ENCODE measurements around the gene SMARCB1.
"Not testable (repeated sequence)": the region's sequence is repeated elsewhere in the genome, so short reads cannot be mapped to it uniquely, and the experiment has no call there.

The SMARCB1 gene

GRCh38 chr22:23858484-23858815 lies 71.7 kb downstream of the SMARCB1 start:
- Histone ChIP-seq H3K9ac (ENCODE audit: low read length) (peak overlapping the region; percentile 80), H3K27ac (ENCODE audit: low read depth, low read length, poor library complexity, severe bottlenecking) (peak overlapping the region; percentile 82), H2AFZ (ENCODE audit: low read length) (no peak overlapping the region)

GRCh38 chr22:23859201-23859600 lies 72.4 kb downstream of the SMARCB1 start:
- Histone ChIP-seq H3K27me3 (ENCODE audit: insufficient read depth, low read length) (no peaks in the 10 kb centered on the region), H3K4me1 (ENCODE audit: insufficient read depth, low read length, severe bottlenecking) (peaks cover 27% of the 10 kb centered on the region), H3K36me3 (ENCODE audit: insufficient read depth, low read length) (no peaks in the 10 kb centered on the region), H3K79me2 (ENCODE audit: insufficient read depth, low read length) (no peaks in the 10 kb centered on the region), H3F3A (ENCODE audit: insufficient read depth, low read length) (no peaks in the 10 kb centered on the region), H3K9ac (ENCODE audit: low read length) (peak overlapping the region; percentile 80; the same call in 1 of the 2 replicates), H3K27ac (ENCODE audit: low read depth, low read length, poor library complexity, severe bottlenecking) (peak overlapping the region; percentile 82), H2AFZ (ENCODE audit: low read length) (no peak overlapping the region), H3K4me2 (ENCODE audit: low read length) (peak overlapping the region; percentile 83), H4K20me1 (ENCODE audit: insufficient read depth, low read length) (no peaks in the 10 kb centered on the region), H3K9me3 (ENCODE audit: low read length) (no peaks in the 10 kb centered on the region), H3K4me3 (ENCODE audit: low read depth, low read length, poor library complexity, severe bottlenecking) (peak overlapping the region; percentile 70), H3K9me2 (ENCODE audit: low read depth, low read length) (no peaks in the 10 kb centered on the region)
- no peak for TF ChIP-seq EZH2 (IDR thresholded peaks at IDR 0.05; ENCODE audit: borderline replicate concordance, low read length)

More at GRCh38 chr22:23858484-23858815, 71.7 kb downstream of the SMARCB1 start:
- H3K9me2 ChIP-seq (ENCODE audit: low read depth, low read length) = no peaks in the 10 kb centered on the region
- H3K36me3 ChIP-seq (ENCODE audit: insufficient read depth, low read length) = no peaks in the 10 kb centered on the region
- no peaks in the 10 kb centered on the region for H3K9me3 ChIP-seq (ENCODE audit: low read length)
- TF ChIP-seq EZH2 (IDR thresholded peaks at IDR 0.05; ENCODE audit: borderline replicate concordance, low read length) = no peak
- TF ChIP-seq, protein P1, sequence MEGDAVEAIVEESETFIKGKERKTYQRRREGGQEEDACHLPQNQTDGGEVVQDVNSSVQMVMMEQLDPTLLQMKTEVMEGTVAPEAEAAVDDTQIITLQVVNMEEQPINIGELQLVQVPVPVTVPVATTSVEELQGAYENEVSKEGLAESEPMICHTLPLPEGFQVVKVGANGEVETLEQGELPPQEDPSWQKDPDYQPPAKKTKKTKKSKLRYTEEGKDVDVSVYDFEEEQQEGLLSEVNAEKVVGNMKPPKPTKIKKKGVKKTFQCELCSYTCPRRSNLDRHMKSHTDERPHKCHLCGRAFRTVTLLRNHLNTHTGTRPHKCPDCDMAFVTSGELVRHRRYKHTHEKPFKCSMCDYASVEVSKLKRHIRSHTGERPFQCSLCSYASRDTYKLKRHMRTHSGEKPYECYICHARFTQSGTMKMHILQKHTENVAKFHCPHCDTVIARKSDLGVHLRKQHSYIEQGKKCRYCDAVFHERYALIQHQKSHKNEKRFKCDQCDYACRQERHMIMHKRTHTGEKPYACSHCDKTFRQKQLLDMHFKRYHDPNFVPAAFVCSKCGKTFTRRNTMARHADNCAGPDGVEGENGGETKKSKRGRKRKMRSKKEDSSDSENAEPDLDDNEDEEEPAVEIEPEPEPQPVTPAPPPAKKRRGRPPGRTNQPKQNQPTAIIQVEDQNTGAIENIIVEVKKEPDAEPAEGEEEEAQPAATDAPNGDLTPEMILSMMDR (IDR thresholded peaks at IDR 0.05; ENCODE audit: low read length) = no peak
- H3F3A ChIP-seq (ENCODE audit: insufficient read depth, low read length) = no peaks in the 10 kb centered on the region
- peaks cover 27% of the 10 kb centered on the region for H3K4me1 ChIP-seq (ENCODE audit: insufficient read depth, low read length, severe bottlenecking)
- H4K20me1 ChIP-seq (ENCODE audit: insufficient read depth, low read length) = no peaks in the 10 kb centered on the region
- H3K79me2 ChIP-seq (ENCODE audit: insufficient read depth, low read length) = no peaks in the 10 kb centered on the region
- peak overlapping the region; percentile 83 for H3K4me2 ChIP-seq (ENCODE audit: low read length)
- H3K4me3 ChIP-seq (ENCODE audit: low read depth, low read length, poor library complexity, severe bottlenecking) = peak overlapping the region; percentile 70
- no peaks in the 10 kb centered on the region for H3K27me3 ChIP-seq (ENCODE audit: insufficient read depth, low read length)

DNA sequence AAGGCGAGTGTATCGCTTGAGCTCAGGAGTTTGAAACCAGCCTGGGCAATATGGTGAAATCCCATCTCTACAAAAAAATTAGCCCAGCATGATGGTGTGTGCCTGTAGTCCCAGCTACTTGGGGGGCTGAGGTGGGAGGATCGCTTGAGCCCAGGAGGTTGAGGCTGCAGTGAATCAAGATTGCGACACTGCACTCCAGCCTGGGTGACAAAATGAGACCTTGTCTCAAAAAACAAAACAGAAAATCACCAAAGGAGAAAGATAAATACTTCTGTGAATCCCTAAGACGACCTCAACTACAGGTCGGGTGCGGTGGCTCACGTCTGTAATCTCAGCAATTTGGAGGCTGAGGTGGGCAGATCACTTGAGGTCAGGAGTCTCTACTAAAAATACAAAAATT lies 73.4 kb downstream of the SMARCB1 start:
- peaks cover 27% of the 10 kb centered on the region for H3K4me1 ChIP-seq (ENCODE audit: insufficient read depth, low read length, severe bottlenecking)

GRCh38 chr22:23862103-23862502 lies 75.3 kb downstream of the SMARCB1 start:
- H3K4me1 ChIP-seq (ENCODE audit: insufficient read depth, low read length, severe bottlenecking) = peaks cover 19% of the 10 kb centered on the region
- no peaks in the 10 kb centered on the region for H3F3A ChIP-seq (ENCODE audit: insufficient read depth, low read length)
- H3K36me3 ChIP-seq (ENCODE audit: insufficient read depth, low read length) = peaks cover 10% of the 10 kb centered on the region; the same call in 1 of the 2 replicates
- H3K79me2 ChIP-seq (ENCODE audit: insufficient read depth, low read length) = no peaks in the 10 kb centered on the region
- no peak overlapping the region for H3K4me3 ChIP-seq (ENCODE audit: low read depth, low read length, poor library complexity, severe bottlenecking)
- no peak for TF ChIP-seq EZH2 (IDR thresholded peaks at IDR 0.05; ENCODE audit: borderline replicate concordance, low read length)
- TF ChIP-seq, protein P1 (IDR thresholded peaks at IDR 0.05; ENCODE audit: low read length) = peak; percentile 76
- H2AFZ ChIP-seq (ENCODE audit: low read length) = no peak overlapping the region
- H4K20me1 ChIP-seq (ENCODE audit: insufficient read depth, low read length) = no peaks in the 10 kb centered on the region
- H3K27me3 ChIP-seq (ENCODE audit: insufficient read depth, low read length) = no peaks in the 10 kb centered on the region
- H3K27ac ChIP-seq (ENCODE audit: low read depth, low read length, poor library complexity, severe bottlenecking) = no peak overlapping the region
- no peak overlapping the region for H3K4me2 ChIP-seq (ENCODE audit: low read length)
- H3K9me3 ChIP-seq (ENCODE audit: low read length) = no peaks in the 10 kb centered on the region
- H3K9ac ChIP-seq (ENCODE audit: low read length) = no peak overlapping the region
- no peaks in the 10 kb centered on the region for H3K9me2 ChIP-seq (ENCODE audit: low read depth, low read length)

More for the DNA sequence above, 73.4 kb downstream of the SMARCB1 start:
- H3K4me2 ChIP-seq (ENCODE audit: low read length); H3K27me3 ChIP-seq (ENCODE audit: insufficient read depth, low read length); H3K79me2 ChIP-seq (ENCODE audit: insufficient read depth, low read length); H3F3A ChIP-seq (ENCODE audit: insufficient read depth, low read length); H3K9me2 ChIP-seq (ENCODE audit: low read depth, low read length); H3K4me3 ChIP-seq (ENCODE audit: low read depth, low read length, poor library complexity, severe bottlenecking); H3K9me3 ChIP-seq (ENCODE audit: low read length); H3K36me3 ChIP-seq (ENCODE audit: insufficient read depth, low read length); H2AFZ ChIP-seq (ENCODE audit: low read length); H4K20me1 ChIP-seq (ENCODE audit: insufficient read depth, low read length); H3K9ac ChIP-seq (ENCODE audit: low read length): not testable (repeated sequence)
- peak overlapping the region; percentile 82 for H3K27ac ChIP-seq (ENCODE audit: low read depth, low read length, poor library complexity, severe bottlenecking)

DNA sequence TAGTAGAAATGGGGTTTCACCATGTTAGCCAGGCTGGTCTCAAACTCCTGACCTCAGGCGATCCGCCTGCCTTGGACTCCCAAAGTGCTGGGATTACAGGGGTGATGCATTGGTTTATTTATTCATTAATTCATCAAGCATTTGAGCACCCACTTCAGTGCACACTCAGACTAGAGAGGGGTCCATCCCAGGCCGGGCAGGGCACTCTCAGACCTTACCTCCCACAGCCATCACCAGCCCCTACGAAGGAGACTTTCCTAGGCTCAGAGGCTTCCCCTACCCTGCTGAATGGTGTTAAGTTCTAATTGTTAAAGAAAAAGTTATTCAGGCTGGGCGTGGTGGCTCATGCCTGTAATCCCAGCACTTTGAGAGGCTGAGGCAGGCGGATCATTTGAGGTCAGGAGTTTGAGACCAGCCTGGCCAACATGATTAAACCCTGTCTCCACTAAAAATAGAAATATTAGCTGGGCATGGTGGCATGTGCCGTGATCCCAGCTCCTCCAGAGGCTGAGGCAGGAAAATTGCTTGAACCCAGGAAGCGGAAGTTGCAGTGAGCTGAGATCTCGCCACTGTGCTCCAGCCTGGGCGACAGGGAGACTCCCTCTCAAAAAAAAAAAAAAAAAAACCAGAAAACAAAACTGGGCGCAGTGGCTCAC lies 77.9 kb downstream of the SMARCB1 start:
- H3K9ac ChIP-seq (ENCODE audit: low read length); H2AFZ ChIP-seq (ENCODE audit: low read length); H4K20me1 ChIP-seq (ENCODE audit: insufficient read depth, low read length); H3F3A ChIP-seq (ENCODE audit: insufficient read depth, low read length); H3K4me3 ChIP-seq (ENCODE audit: low read depth, low read length, poor library complexity, severe bottlenecking); H3K27me3 ChIP-seq (ENCODE audit: insufficient read depth, low read length); H3K4me2 ChIP-seq (ENCODE audit: low read length); H3K79me2 ChIP-seq (ENCODE audit: insufficient read depth, low read length); H3K4me1 ChIP-seq (ENCODE audit: insufficient read depth, low read length, severe bottlenecking); H3K9me3 ChIP-seq (ENCODE audit: low read length); H3K9me2 ChIP-seq (ENCODE audit: low read depth, low read length); H3K27ac ChIP-seq (ENCODE audit: low read depth, low read length, poor library complexity, severe bottlenecking): not testable (repeated sequence)
- peaks cover 33% of the 10 kb centered on the region for H3K36me3 ChIP-seq (ENCODE audit: insufficient read depth, low read length)

Measured in OCI-LY1 (cell line).